NCI-H1436 treated with DMSO at 0.1 percent for 48 hours (cell line): ENCODE data around the gene OR2L8.
"Not testable (repeated sequence)": the region's sequence is repeated elsewhere in the genome, so short reads cannot be mapped to it uniquely, and the experiment has no call there.

Source experiments
- DNase-seq: peaks from one replicate; lab custom pipeline; 2025; lab: John Stamatoyannopoulos, UW

The OR2L8 gene

GRCh38 chr1:247948558-247948957, at the start of gene OR2L8:
TSS of gene OR2L8 (plus strand) at chr1:247948858. CDS start at chr1:247948858, 0 bp downstream.
- no peak for DNase-seq

- DNase-seq = no peak
These were observed 44.5 kb upstream of the OR2L8 start for GRCh38 chr1:247904122-247904521.

GRCh38 chr1:247905181-247905580, 43.5 kb upstream of the OR2L8 start:
- no peak for DNase-seq

- DNase-seq = no peak
These were observed 42.7 kb upstream of the OR2L8 start for GRCh38 chr1:247905910-247906503.

GRCh38 chr1:247906504-247907047, 42.1 kb upstream of the OR2L8 start:
- DNase-seq = no peak

- DNase-seq = no peak
These were observed 39.9 kb upstream of the OR2L8 start for GRCh38 chr1:247908766-247909165.

- no peak for DNase-seq
These were observed 34.9 kb upstream of the OR2L8 start for GRCh38 chr1:247913786-247914185.

- no peak for DNase-seq
These were observed 33.6 kb upstream of the OR2L8 start for GRCh38 chr1:247914941-247915662.

GRCh38 chr1:247919952-247920351, 28.7 kb upstream of the OR2L8 start, which contains the start of gene OR2T8:
TSS of gene OR2T8 (plus strand) at chr1:247920252. CDS start at chr1:247921018, 766 bp downstream.
- no peak for DNase-seq

GRCh38 chr1:247923941-247924340, 24.7 kb upstream of the OR2L8 start:
- DNase-seq = no peak

GRCh38 chr1:247924868-247925267, 23.8 kb upstream of the OR2L8 start, which contains the start of gene OR2AJ1:
TSS of gene OR2AJ1 (plus strand) at chr1:247924889. CDS start at chr1:247933769, 8,880 bp downstream.
- DNase-seq = no peak

GRCh38 chr1:247933989-247934388, 14.7 kb upstream of the OR2L8 start:
- no peak for DNase-seq

- no peak for DNase-seq
These were observed 12.9 kb upstream of the OR2L8 start for GRCh38 chr1:247935781-247936180.

GRCh38 chr1:247936415-247936814, 12.2 kb upstream of the OR2L8 start:
- no peak for DNase-seq

GRCh38 chr1:247936965-247937734, 11.5 kb upstream of the OR2L8 start:
- DNase-seq = not testable (repeated sequence)

GRCh38 chr1:247942624-247943023, 6.0 kb upstream of the OR2L8 start:
- DNase-seq = no peak

GRCh38 chr1:247953408-247953807, 4.8 kb downstream of the OR2L8 start:
- no peak for DNase-seq

GRCh38 chr1:247961791-247962190, 13.1 kb downstream of the OR2L8 start:
- DNase-seq = no peak

- no peak for DNase-seq
These were observed 14.4 kb downstream of the OR2L8 start for GRCh38 chr1:247962911-247963588.

GRCh38 chr1:247964933-247965332, 16.3 kb downstream of the OR2L8 start, which contains the start of gene OR2AK2:
TSS of gene OR2AK2 (plus strand) at chr1:247965233. CDS start at chr1:247965377, 144 bp downstream.
- no peak for DNase-seq

GRCh38 chr1:247966532-247967204, 18.0 kb downstream of the OR2L8 start:
- no peak for DNase-seq
